Lower leg skin (tissue), 4 donors: ENCODE data around the gene ADARB2. TPM values are rescaled to one million over a fixed set of nuclear protein-coding genes. Genes with fewer than 3 reads are reported as not detected.

Source experiments
- DNase-seq, 2 donors: peaks; one replicate each; pipeline ENCODE4 v3.0.0-alpha.2; 2019; ENCODE audit warnings: low spot score in 2 of 2
- H3K4me3 ChIP-seq: fragments of 200-600 bp; sonication (generic); 2 replicates; pipeline ENCODE4 v1.5.1; 2017; ENCODE audit warnings: mild to moderate bottlenecking, low read depth; ENCODE audit not compliant: poor library complexity, severe bottlenecking
- POLR2A ChIP-seq, 2 donors: fragments of 450-650 bp; IDR thresholded peaks; one replicate each; pipeline ENCODE4 v1.6.1; 2016 to 2017; ENCODE audit warnings: antibody characterized with exemption in 2 of 2, mild to moderate bottlenecking in 1 of 2, moderate library complexity in 1 of 2
- WGBS, 2 donors: methylation state at CpG; one replicate each; pipeline ENCODE4 v1.1.5; 2018; 5-methylcytosine and 5-hydroxymethylcytosine counted together
- intact Hi-C: fragments of 100-400 bp; cut with DNase I; formaldehyde crosslinking; loops from one replicate; pipeline ENCODE4 v1.15.0; 2023; ENCODE audit warnings: low total_unique reads
- total RNA-seq, 4 donors: library from RNA; depleted of rRNA; stranded (reverse); fragments of >200 nt; gene quantifications; one replicate each; pipeline ENCODE4 v1.1.0, GENCODE V29; 2016
- TF ChIP-seq, protein P1 (sequence below), 3 donors: fragments of 450-650 bp; IDR thresholded peaks; one replicate each; pipeline ENCODE4 v1.5.1; 2016; ENCODE audit warnings: antibody characterized with exemption in 3 of 3, mild to moderate bottlenecking in 3 of 3, moderate library complexity in 2 of 3

Gene ADARB2
- total RNA-seq, 4 donors from 2014 or later: 0.72 to 3.6 (median 1.8) TPM

GRCh38 chr10:1377231-1377630 is 360.1 kb downstream of the ADARB2 start:
- no peak for DNase-seq
- WGBS, 2 donors: 81 to 82% methylated on average over 5 to 6 of the region's 6 CpGs

GRCh38 chr10:1376384-1376945 is 360.9 kb downstream of the ADARB2 start:
- 77% methylated on average over 10 to 11 of the region's 11 CpGs for WGBS, 2 donors
- intact Hi-C loops: no loop called here
- TF ChIP-seq, protein P1, sequence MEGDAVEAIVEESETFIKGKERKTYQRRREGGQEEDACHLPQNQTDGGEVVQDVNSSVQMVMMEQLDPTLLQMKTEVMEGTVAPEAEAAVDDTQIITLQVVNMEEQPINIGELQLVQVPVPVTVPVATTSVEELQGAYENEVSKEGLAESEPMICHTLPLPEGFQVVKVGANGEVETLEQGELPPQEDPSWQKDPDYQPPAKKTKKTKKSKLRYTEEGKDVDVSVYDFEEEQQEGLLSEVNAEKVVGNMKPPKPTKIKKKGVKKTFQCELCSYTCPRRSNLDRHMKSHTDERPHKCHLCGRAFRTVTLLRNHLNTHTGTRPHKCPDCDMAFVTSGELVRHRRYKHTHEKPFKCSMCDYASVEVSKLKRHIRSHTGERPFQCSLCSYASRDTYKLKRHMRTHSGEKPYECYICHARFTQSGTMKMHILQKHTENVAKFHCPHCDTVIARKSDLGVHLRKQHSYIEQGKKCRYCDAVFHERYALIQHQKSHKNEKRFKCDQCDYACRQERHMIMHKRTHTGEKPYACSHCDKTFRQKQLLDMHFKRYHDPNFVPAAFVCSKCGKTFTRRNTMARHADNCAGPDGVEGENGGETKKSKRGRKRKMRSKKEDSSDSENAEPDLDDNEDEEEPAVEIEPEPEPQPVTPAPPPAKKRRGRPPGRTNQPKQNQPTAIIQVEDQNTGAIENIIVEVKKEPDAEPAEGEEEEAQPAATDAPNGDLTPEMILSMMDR (IDR thresholded peaks at IDR 0.05): no peak
- no peak for TF ChIP-seq POLR2A (IDR thresholded peaks at IDR 0.05)
- peak in 1 of 2 donors; percentile 56 for DNase-seq
- no peak overlapping the region for H3K4me3 ChIP-seq

More at GRCh38 chr10:1377231-1377630, 360.1 kb downstream of the ADARB2 start:
- TF ChIP-seq, protein P1 (IDR thresholded peaks at IDR 0.05): no peak
- TF ChIP-seq POLR2A (IDR thresholded peaks at IDR 0.05): no peak
- intact Hi-C loops: no loop called here
- H3K4me3 ChIP-seq: no peak overlapping the region

DNA sequence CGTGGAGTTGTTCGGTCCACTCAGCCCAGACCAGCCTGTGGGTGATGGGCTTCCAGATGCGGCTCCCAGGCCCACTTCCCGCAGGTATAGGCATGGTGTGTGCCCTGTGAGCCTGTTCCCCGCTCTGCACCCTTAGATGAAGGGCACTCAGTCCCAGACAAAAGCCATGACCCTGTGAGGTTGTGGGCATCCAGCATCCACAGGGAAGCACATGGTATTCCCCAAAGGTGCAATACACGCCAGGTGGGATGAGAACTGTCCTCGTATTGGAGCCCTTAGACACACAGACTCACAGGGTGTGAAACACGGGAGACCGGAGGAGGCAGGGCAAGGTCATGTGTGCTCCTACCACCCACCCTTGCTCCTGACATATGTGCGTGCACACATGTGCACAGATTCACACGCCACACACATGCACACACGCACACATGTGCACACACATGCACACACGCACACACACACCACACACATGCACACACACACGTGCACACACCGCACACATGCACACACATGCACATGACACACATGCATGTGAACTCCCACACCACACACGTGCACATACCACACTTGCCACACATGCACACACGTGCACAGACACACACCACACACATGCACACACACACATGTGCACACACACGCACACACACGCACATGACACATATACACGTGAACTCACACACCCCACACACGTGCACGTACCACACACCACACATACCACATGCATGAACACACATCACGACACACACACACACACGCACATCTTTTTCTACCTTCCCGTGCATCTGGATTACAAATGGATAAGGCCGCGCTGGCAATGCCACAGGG is 361.8 kb downstream of the ADARB2 start:
- TF ChIP-seq, protein P1 (IDR thresholded peaks at IDR 0.05): no peak
- TF ChIP-seq POLR2A (IDR thresholded peaks at IDR 0.05): no peak
- 84 to 86% methylated on average over 26 to 27 of the region's 27 CpGs for WGBS, 2 donors
- no peak overlapping the region for H3K4me3 ChIP-seq
- peak in 1 of 2 donors; percentile 67 for DNase-seq
- intact Hi-C loops: no loop called here

DNA sequence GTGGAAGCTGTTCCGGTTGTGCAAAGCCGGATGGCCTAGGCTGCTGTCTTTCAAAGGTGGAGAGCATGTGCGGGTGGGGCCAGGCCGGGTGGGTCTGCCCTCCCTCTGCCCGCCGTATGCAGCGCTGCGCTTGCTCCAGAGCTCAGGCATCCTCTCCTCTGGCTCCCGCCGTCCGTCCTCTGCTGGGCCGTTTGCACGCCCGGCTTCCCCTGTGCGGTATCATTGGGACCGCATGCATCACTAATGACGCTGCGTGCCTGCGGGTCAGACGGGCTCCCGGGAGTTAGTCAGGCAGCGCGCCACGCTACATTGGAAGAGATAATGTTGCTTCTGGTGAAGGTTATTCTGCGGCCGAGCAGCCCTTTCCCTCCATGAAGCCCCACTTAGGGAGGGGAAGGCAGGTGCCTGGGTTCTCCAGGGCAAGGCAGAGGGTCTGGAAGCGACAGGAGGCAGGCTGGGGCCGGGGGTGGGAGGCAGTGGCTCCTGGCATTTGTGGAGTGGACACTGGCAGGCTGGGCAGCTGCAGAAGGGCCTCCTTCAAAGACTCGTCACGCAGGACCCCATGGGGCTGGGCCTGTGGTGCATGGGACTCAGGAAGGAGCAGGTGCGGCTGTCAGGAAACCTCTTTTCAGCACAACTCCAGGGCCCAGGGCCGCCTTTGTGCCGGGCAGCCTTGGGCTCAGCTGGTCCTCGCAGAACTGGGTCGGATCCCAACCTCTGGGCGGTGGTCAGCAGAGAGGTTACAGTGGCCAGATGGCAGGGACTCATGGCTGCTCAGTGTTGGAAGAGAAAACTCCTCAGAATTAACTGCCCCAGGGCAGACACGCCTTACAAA is 362.6 kb downstream of the ADARB2 start:
- peak in 1 of 2 donors; percentile 77 for DNase-seq
- no peak overlapping the region for H3K4me3 ChIP-seq
- TF ChIP-seq, protein P1 (IDR thresholded peaks at IDR 0.05): no peak
- WGBS, 2 donors: 89 to 90% methylated on average over 32 to 36 of the region's 37 CpGs
- intact Hi-C loops: no loop called here

DNA sequence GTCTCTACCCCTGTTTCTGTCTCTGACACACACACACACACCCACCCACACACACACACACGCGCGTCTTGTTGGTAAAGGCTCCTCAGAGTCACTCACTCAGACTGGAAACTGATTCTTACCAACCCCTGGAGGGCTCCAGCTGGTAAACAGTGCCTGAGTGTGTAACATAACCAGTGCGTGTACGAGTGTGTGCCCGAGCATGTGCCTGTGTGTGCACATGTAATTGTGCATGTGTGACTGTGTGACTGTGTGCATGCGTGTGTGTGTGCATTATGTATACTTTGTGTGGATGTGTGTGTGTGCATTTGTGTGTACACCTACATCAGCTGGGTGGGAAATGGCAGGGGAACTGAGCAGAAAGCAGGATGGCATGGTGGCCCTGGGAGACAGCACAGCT is 364.0 kb downstream of the ADARB2 start:
- no peak for TF ChIP-seq POLR2A (IDR thresholded peaks at IDR 0.05)
- TF ChIP-seq, protein P1 (IDR thresholded peaks at IDR 0.05): no peak
- no peak overlapping the region for H3K4me3 ChIP-seq
- 86 to 89% methylated on average over 7 of the region's 7 CpGs for WGBS, 2 donors
- intact Hi-C loops: no loop called here
- peak in 1 of 2 donors; percentile 42 for DNase-seq
